ENCODE data around the gene CASZ1.

Gene CASZ1

GRCh38 chr1:10789803-10790702 is 6.4 kb downstream of the CASZ1 start:
- H3K4me3 ChIP-seq (ENCODE audit: low read depth in 1 of 2, low read length in 2 of 2): peak overlapping the region in 1 of 2 donors; percentile 21
- H3K27ac ChIP-seq (ENCODE audit: low read length): peak overlapping the region; percentile 86
- no peaks in the 10 kb centered on the region for H3K27me3 ChIP-seq (ENCODE audit: low read depth, low read length)
- peaks cover 3 to 44% of the 10 kb centered on the region in 2 donors for H3K4me1 ChIP-seq (ENCODE audit: control insufficient read depth in 1 of 2, insufficient read depth in 2 of 2, low read length in 2 of 2)
- no peaks in the 10 kb centered on the region for H3K36me3 ChIP-seq (ENCODE audit: control insufficient read depth in 1 of 2, insufficient read depth in 2 of 2, low read length in 2 of 2)
- no peaks in the 10 kb centered on the region for H3K9me3 ChIP-seq (ENCODE audit: control insufficient read depth in 1 of 2, low read length in 2 of 2)

DNA sequence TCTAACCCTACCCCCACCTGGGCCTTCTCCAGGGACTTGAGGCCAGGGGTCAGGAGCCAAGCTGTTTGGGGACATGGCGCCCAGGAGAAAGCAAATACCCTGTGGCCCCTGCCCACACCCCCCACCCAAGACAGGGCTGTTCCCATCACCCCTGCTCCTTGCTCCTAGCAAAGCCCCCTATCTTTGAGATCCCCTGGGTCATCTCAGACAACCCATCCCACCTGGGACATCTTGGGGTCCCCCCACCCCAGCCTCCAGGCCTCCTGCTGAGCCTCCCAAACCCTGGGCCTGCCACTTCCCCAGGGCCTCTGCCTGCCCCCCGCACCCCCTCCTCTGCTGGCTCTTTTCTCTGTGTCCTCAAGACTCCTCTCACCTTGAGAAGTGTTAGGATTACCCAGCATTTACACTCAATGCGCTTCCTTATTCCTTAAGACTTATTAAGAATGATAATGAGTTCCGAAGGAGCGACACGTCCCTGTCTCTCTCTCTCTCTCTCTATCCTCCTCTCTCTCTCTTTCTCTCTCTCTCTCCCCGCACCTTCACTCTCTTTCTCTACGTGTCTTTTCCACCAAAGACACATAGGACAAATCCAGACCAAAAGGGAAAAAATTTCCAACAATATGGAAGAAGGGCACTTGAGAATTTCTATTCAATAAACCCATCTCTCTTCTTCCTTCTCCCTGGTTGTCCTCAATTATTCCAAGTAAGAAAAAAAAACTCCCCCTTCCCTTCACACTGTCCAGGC is 7.2 kb downstream of the CASZ1 start:
- peak overlapping the region; percentile 45 for H3K27ac ChIP-seq (ENCODE audit: low read length)
- no peaks in the 10 kb centered on the region for H3K27me3 ChIP-seq (ENCODE audit: low read depth, low read length)
- no peak overlapping the region for H3K4me3 ChIP-seq (ENCODE audit: low read depth in 1 of 2, low read length in 2 of 2)

DNA sequence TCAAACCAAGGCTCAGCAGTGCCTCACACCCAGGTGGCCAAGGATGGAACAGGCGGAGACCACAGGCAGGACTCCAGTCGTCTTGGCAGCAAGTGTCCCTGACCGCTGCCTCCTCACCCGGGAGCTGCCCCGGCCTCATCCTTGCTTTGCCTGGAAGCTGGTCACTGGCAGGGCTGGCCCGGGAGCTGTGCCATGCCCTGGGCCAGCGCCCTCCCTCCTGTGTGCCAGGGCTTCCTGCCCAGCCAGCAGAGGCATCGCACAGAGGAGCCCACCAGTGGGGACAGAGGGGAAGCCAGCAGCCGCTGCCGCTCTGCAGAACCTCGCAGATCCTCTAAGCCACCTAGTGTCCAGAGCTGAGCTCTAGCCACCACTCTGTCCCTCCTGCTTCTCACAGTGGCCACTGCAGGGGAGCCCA is 7.8 kb downstream of the CASZ1 start:
- peaks cover 3 to 32% of the 10 kb centered on the region in 2 donors for H3K4me1 ChIP-seq (ENCODE audit: control insufficient read depth in 1 of 2, insufficient read depth in 2 of 2, low read length in 2 of 2)

More for the DNA sequence above, 7.2 kb downstream of the CASZ1 start:
- Histone ChIP-seq H3K9me3 (ENCODE audit: control insufficient read depth in 1 of 2, low read length in 2 of 2) (no peaks in the 10 kb centered on the region), H3K4me1 (ENCODE audit: control insufficient read depth in 1 of 2, insufficient read depth in 2 of 2, low read length in 2 of 2) (peaks cover 3 to 38% of the 10 kb centered on the region in 2 donors), H3K36me3 (ENCODE audit: control insufficient read depth in 1 of 2, insufficient read depth in 2 of 2, low read length in 2 of 2) (no peaks in the 10 kb centered on the region)

DNA sequence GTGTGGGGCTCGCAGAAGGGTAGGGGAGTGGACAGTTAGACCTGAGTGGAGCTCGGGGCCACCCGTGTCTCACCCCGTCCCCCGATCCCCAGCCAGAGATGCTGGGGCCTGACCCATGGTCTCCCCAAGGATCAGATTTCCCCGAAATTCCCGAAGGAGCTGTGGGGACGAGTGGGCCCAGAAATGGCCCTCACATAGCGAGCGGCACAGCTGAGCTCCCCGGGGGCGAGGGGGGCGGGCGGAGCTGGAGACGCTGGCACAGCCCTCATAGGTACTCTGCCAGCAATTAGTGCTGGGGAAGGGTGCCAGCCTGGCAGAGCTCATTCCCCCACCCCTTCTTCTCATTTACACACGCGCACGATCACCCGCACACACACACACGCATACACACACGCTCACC is 9.2 kb downstream of the CASZ1 start:
- Histone ChIP-seq H3K36me3 (ENCODE audit: control insufficient read depth in 1 of 2, insufficient read depth in 2 of 2, low read length in 2 of 2) (no peaks in the 10 kb centered on the region), H3K4me1 (ENCODE audit: control insufficient read depth in 1 of 2, insufficient read depth in 2 of 2, low read length in 2 of 2) (peaks cover 3 to 31% of the 10 kb centered on the region in 2 donors), H3K27me3 (ENCODE audit: low read depth, low read length) (no peaks in the 10 kb centered on the region), H3K4me3 (ENCODE audit: low read depth in 1 of 2, low read length in 2 of 2) (no peak overlapping the region), H3K27ac (ENCODE audit: low read length) (no peak overlapping the region), H3K9me3 (ENCODE audit: control insufficient read depth in 1 of 2, low read length in 2 of 2) (no peaks in the 10 kb centered on the region)

More for the DNA sequence above, 7.8 kb downstream of the CASZ1 start:
- Histone ChIP-seq H3K36me3 (ENCODE audit: control insufficient read depth in 1 of 2, insufficient read depth in 2 of 2, low read length in 2 of 2) (no peaks in the 10 kb centered on the region), H3K27me3 (ENCODE audit: low read depth, low read length) (no peaks in the 10 kb centered on the region), H3K27ac (ENCODE audit: low read length) (no peak overlapping the region), H3K4me3 (ENCODE audit: low read depth in 1 of 2, low read length in 2 of 2) (no peak overlapping the region), H3K9me3 (ENCODE audit: control insufficient read depth in 1 of 2, low read length in 2 of 2) (no peaks in the 10 kb centered on the region)

- peak overlapping the region; percentile 8 for H3K27ac ChIP-seq (ENCODE audit: low read length)
- H3K27me3 ChIP-seq (ENCODE audit: low read depth, low read length): no peaks in the 10 kb centered on the region
- no peaks in the 10 kb centered on the region for H3K9me3 ChIP-seq (ENCODE audit: control insufficient read depth in 1 of 2, low read length in 2 of 2)
- H3K4me3 ChIP-seq (ENCODE audit: low read depth in 1 of 2, low read length in 2 of 2): no peak overlapping the region
- H3K4me1 ChIP-seq (ENCODE audit: control insufficient read depth in 1 of 2, insufficient read depth in 2 of 2, low read length in 2 of 2): peaks cover 5 to 24% of the 10 kb centered on the region in 2 donors
- H3K36me3 ChIP-seq (ENCODE audit: control insufficient read depth in 1 of 2, insufficient read depth in 2 of 2, low read length in 2 of 2): no peaks in the 10 kb centered on the region
These were observed 10.5 kb downstream of the CASZ1 start for GRCh38 chr1:10785728-10786638.

GRCh38 chr1:10784998-10785727 is 11.3 kb downstream of the CASZ1 start:
- Histone ChIP-seq H3K4me3 (ENCODE audit: low read depth in 1 of 2, low read length in 2 of 2) (no peak overlapping the region), H3K36me3 (ENCODE audit: control insufficient read depth in 1 of 2, insufficient read depth in 2 of 2, low read length in 2 of 2) (no peaks in the 10 kb centered on the region), H3K27ac (ENCODE audit: low read length) (peak overlapping the region; percentile 8), H3K9me3 (ENCODE audit: control insufficient read depth in 1 of 2, low read length in 2 of 2) (no peaks in the 10 kb centered on the region), H3K4me1 (ENCODE audit: control insufficient read depth in 1 of 2, insufficient read depth in 2 of 2, low read length in 2 of 2) (peaks cover 2 to 21% of the 10 kb centered on the region in 2 donors), H3K27me3 (ENCODE audit: low read depth, low read length) (no peaks in the 10 kb centered on the region)

GRCh38 chr1:10782491-10783244 is 13.8 kb downstream of the CASZ1 start:
- Histone ChIP-seq H3K4me1 (ENCODE audit: control insufficient read depth in 1 of 2, insufficient read depth in 2 of 2, low read length in 2 of 2) (peaks cover 2 to 13% of the 10 kb centered on the region in 2 donors), H3K9me3 (ENCODE audit: control insufficient read depth in 1 of 2, low read length in 2 of 2) (no peaks in the 10 kb centered on the region), H3K4me3 (ENCODE audit: low read depth in 1 of 2, low read length in 2 of 2) (no peak overlapping the region), H3K36me3 (ENCODE audit: control insufficient read depth in 1 of 2, insufficient read depth in 2 of 2, low read length in 2 of 2) (no peaks in the 10 kb centered on the region), H3K27ac (ENCODE audit: low read length) (no peak overlapping the region), H3K27me3 (ENCODE audit: low read depth, low read length) (no peaks in the 10 kb centered on the region)

GRCh38 chr1:10781137-10781536 is 15.3 kb downstream of the CASZ1 start:
- Histone ChIP-seq H3K4me1 (ENCODE audit: control insufficient read depth in 1 of 2, insufficient read depth in 2 of 2, low read length in 2 of 2) (peaks cover 2 to 4% of the 10 kb centered on the region in 2 donors), H3K27ac (ENCODE audit: low read length) (peak overlapping the region; percentile 67)

GRCh38 chr1:10779841-10780240 is 16.6 kb downstream of the CASZ1 start:
- Histone ChIP-seq H3K27ac (ENCODE audit: low read length) (peak overlapping the region; percentile 90), H3K9me3 (ENCODE audit: control insufficient read depth in 1 of 2, low read length in 2 of 2) (no peaks in the 10 kb centered on the region), H3K36me3 (ENCODE audit: control insufficient read depth in 1 of 2, insufficient read depth in 2 of 2, low read length in 2 of 2) (no peaks in the 10 kb centered on the region), H3K4me3 (ENCODE audit: low read depth in 1 of 2, low read length in 2 of 2) (no peak overlapping the region), H3K4me1 (ENCODE audit: control insufficient read depth in 1 of 2, insufficient read depth in 2 of 2, low read length in 2 of 2) (peaks cover 2 to 6% of the 10 kb centered on the region in 2 donors), H3K27me3 (ENCODE audit: low read depth, low read length) (no peaks in the 10 kb centered on the region)

More at GRCh38 chr1:10781137-10781536, 15.3 kb downstream of the CASZ1 start:
- Histone ChIP-seq H3K36me3 (ENCODE audit: control insufficient read depth in 1 of 2, insufficient read depth in 2 of 2, low read length in 2 of 2) (no peaks in the 10 kb centered on the region), H3K9me3 (ENCODE audit: control insufficient read depth in 1 of 2, low read length in 2 of 2) (no peaks in the 10 kb centered on the region), H3K4me3 (ENCODE audit: low read depth in 1 of 2, low read length in 2 of 2) (no peak overlapping the region), H3K27me3 (ENCODE audit: low read depth, low read length) (no peaks in the 10 kb centered on the region)

DNA sequence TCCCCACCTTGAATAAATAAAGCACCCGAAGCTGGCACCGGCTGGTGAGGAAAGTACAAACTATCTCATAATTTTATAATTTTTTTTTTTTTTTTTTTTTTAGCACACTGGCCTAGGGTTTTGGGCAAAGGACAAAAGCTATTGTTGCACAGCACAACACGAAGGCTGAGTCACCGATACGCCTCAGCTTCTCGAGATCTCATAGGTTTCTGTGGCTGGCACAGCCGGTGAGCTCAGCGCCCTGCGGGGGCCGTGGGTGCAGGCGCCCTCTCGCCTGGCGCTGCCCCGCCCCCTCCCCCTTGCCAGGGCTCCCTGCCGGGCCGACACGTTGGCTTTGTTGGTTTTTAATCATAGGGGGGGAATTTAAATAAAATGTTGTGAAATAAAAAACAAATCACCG is 17.2 kb downstream of the CASZ1 start:
- no peak overlapping the region for H3K4me3 ChIP-seq (ENCODE audit: low read depth in 1 of 2, low read length in 2 of 2)
- H3K27ac ChIP-seq (ENCODE audit: low read length): peak overlapping the region; percentile 90
- no peaks in the 10 kb centered on the region for H3K27me3 ChIP-seq (ENCODE audit: low read depth, low read length)
- H3K4me1 ChIP-seq (ENCODE audit: control insufficient read depth in 1 of 2, insufficient read depth in 2 of 2, low read length in 2 of 2): peaks cover 2 to 9% of the 10 kb centered on the region in 2 donors
- no peaks in the 10 kb centered on the region for H3K36me3 ChIP-seq (ENCODE audit: control insufficient read depth in 1 of 2, insufficient read depth in 2 of 2, low read length in 2 of 2)
- no peaks in the 10 kb centered on the region for H3K9me3 ChIP-seq (ENCODE audit: control insufficient read depth in 1 of 2, low read length in 2 of 2)

All from muscle layer of duodenum (tissue), 2 donors.